Activated T-cell treated with anti-CD3 and anti-CD28 coated beads for 4 hours (primary cell): Measurements from ENCODE around the gene RARRES2.

Experiments used
- DNase-seq: peaks from one replicate; pipeline ENCODE4 v3.0.0-alpha.2; 2020

RARRES2 gene

GRCh38 chr7:150376560-150376959, 35.1 kb upstream of the RARRES2 start:
- DNase-seq, result no peak

DNA sequence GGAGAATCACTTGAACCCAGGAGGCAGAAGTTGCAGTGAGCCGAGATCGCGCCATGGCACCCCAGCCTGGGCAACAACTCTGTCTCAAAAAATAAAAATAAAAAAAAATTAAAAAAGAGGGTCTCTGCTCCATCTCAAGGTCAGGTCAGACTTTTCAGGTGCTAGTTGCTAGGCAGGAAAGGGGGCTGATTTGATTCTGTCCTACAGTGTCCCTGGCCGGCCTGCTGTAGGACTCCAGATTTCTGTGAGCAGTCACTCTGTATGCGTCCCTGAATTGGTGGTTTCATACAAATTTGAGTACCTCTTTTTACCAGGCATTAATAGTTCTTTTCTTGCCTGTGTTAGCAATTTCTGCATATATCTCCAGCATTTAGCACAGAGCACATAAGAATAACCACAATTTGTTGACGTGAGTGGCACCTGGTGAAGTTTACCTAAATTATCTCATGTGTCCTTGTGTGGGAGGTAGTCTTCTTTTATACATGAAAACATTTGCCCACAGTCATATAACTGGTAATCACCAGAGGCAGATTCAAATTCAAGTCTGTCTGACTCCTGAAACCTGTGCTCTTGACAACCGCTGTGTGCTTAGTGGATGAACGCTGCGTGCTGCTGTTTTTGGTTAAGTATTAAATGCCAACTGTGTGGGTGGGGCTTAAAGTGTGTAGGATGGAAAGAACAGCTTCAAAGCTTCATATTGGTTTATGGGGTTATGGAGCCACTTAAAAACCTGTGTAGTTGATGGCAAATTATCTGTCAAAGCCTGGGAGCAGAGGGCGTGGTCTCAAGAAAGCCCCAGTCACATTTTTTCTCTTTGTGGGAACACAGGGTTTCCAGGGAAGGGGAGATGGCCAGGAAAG, 34.5 kb upstream of the RARRES2 start:
- DNase-seq, result peak; percentile 40

DNA sequence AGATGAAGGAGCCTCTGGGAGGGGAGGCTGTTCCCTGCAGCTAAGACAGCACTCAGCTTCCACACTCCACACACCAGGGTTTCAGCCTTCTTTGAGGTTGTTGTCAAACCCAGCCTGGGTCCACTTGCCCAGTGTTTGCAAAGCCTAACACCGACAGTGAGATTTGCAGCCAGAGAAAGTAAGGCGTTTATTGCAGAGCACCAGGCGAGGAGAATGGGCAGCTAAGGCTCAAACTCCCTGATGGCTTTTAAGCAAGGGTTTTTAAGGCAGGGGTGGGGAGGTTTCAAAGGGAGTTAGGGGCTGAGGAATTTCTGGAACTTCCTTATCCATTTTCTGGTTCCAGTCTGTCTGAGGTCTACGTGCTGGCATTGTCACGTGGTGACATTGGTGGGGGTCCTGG, 33.0 kb upstream of the RARRES2 start:
- no peak for DNase-seq

DNA sequence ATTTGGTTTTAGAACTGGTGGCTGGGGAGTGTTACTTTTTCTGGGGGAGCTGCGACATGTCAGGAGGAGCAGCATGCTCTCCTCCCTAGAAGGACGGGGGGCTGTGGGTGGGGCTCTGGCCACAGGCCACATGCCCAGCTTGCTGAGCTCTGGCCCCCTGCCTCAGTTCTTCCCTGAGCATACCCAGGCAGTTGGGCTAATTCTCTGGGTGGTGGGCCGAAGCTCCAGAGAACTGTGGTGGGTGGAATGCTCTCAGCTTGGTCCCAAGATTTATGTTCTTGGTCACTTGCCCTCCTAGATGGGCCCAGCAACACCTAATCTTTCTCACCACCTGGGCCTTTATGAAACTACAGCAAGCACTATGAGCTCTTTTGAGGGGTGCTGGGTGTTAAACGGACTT, 32.6 kb upstream of the RARRES2 start:
- no peak for DNase-seq

DNA sequence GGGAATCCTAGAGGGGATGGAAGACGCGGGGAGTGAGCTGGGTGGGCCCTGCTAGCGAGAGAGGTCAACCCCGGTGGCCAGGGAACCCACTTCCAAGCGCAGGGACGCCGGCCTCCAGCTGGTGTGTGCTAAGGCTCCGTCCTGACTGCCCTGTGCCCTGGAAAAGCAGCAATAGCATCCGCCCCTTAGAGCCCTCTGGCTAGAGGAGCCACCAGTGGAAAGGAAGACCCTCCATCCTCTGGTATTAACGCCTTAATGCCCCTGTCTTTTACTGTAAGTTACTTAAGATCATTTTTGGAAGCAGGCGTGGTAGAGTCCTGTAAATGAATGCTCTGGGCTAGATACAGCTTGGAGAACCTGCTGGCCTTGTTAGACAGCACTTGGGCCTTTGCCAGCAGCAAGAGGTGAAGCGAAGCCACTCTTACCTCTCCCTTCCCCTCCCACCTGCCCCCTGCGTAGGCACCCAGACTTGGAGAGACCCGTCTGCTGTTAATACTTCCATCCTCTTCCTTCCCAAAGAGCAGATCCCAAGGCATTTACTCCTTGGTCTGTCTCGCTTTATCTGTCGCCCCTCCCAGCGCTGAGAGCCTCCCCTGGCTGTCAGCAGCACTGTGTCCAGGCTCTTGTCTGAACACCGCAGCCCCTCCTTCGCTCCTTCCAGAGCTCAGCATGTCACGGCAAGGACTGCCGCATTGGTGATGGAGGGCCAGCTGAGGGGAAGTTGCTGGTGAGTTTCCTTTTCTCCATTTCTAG, 31.8 kb upstream of the RARRES2 start:
- DNase-seq, result no peak

- DNase-seq, result no peak
Measured at GRCh38 chr7:150372271-150373048, 31.0 kb upstream of the RARRES2 start.

GRCh38 chr7:150371996-150372270, 30.5 kb upstream of the RARRES2 start:
- no peak for DNase-seq

GRCh38 chr7:150371131-150371995, 29.9 kb upstream of the RARRES2 start:
- no peak for DNase-seq

DNA sequence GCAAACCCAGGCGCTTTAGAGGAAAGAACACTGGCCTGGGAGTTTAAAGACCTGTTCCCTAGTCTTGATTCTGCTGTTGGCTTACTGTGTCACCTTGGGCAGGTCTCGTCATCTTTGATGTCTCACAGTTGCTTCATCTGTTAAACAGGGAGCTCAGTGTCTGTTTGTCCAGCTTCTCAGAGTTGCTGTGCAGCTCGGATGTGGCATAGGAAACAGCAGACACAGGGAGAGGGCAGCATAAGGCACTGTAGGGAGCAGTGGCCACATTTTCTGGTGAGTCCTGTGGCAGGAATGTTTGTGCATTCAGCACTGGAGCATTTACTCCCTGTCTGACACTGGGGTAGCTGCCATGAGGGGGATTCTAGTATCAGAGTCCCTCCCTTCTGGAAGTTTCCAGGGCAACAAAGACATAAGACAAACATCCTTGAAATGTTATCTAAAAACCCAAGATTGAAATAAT, 29.2 kb upstream of the RARRES2 start:
- no peak for DNase-seq

DNA sequence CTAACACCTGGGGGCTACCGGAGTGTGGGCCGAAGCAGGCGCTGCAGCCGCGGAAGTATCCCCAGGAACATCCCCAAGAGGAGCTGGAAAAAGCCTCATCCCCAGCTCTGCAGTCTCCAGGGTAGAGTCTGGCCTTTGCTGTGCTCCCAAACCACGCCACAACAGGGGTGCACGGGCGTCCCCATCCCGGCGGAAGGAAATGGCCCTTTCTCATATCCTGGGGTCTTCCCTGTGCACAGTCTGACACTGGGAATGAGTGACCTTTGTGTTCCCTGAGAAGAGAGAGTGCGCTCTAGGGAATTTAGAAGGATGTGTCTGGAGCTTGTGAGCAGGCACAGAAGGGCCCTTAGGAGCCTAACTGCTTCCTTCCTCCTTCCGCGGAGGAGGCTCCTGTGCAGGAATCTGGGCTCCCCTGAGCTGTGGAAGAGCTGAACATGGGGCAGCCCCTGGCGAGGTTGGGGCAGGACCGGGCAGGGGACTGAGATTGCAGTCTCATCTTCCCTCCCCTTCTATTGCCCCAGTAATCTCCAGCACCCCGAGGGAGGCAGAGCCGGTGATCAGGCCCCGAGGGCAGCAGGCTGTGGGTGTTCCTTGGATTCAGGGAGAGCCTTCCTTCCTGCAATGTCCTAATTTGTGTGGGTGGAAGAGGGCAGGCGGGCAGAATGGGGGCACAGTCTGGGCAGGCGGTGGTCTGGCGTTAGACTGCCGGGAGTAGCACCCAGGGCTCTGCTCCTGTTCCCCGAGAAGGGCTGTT, 28.5 kb upstream of the RARRES2 start:
- no peak for DNase-seq

- peak; percentile 63 for DNase-seq
Measured at GRCh38 chr7:150368884-150369747, 27.7 kb upstream of the RARRES2 start.

GRCh38 chr7:150368096-150368883, 26.9 kb upstream of the RARRES2 start, which contains the start of gene REPIN1:
REPIN1 (plus strand) TSS chr7:150368822; CDS start chr7:150369712, 890 bp downstream.
- peak; percentile 70 for DNase-seq

- DNase-seq, result no peak
Measured at GRCh38 chr7:150367677-150368095, 26.3 kb upstream of the RARRES2 start.

DNA sequence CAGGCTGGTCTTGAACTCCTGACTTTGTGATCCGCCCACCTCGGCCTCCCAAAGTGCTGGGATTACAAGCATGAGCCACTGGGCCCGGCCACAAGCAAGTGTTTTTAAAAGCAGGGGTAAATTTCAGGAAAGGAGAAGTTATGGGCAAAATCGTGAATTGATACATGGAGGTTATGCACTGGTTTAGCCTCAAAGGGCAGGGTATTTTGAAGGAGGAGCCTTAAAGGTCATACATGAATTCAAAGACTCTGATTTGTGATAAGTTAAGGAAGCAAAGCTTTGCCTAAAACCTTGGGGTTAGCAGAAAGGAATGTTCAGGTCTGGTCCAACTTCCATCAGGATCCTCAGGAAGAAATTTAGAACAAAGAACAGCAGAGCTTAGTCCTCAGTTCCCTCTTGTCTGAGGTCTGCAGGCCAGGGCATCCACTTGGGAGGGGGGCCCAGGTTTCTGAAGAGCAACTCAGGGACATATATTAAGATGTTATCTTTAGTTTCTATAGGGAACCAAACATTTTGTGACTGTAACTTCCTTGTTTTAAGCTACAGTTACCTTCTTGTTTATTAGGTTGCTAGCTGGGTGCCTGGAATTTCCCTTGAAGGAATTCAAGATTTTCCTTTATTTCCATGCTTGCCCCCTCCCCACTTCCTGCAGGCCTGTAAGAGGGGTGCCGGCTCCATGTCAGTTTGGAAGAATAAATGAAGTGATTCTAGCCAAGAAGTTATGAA, 24.4 kb upstream of the RARRES2 start:
- DNase-seq, result no peak

- DNase-seq, result no peak
Measured at GRCh38 chr7:150365194-150365593, 23.8 kb upstream of the RARRES2 start.

- no peak for DNase-seq
Measured at GRCh38 chr7:150363872-150364271, 22.4 kb upstream of the RARRES2 start.

DNA sequence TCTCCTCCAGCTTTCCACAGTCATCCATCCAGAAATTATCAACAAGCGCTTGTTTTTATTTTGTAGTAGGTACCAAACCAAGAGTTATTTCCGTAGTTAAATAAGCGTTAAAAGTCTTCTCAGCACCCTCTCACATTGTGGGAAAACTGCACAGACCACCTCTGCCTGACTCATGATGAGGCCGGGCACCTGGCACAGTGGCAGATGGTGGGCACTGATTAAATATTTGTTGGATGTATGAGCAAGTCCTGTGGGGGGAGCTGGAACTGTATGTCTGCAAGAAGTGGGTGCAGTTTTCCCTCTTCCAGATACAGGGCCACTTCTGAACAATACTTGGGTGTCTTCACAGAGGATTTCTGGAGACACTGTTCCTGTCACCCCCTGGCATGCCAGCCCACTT, 21.9 kb upstream of the RARRES2 start:
- no peak for DNase-seq

DNA sequence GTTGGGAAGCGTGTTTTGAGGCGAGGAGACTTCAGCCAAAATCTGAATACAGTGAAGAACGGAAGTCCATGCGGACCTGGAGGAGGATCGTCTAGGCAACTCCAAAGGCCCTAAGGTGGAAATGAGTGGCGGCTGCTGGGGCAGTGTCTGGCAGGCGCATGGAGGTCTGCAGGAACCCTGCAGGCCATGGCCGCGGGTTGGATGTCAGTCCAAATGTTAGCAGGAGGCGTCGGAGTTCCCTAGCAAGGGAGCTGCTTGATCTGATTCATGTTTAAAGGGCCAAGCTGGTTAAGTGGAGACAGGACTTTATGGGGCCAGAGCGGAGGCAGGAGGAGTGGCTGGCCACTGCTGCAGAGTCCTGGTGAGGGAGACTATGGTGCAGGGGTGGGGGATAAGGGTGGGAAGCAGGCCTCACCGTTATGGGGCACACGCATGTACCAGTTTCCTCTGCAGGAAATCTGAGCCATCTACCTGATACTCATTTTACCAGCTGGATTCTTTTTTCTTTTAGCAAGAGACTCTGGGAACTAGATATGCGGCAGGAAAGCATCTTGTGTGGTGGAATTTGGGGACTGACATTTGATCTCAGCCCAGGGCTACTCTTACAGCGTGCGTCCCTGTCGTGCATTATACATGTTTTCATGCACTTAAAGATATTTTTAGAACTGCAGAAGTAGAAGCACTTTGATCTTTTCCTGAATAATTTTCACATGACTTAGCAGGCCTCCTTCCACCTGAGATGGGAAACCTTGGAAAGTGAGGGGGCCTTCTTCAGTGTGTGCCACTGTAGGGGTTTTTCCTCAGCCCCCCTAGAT, 20.6 kb upstream of the RARRES2 start:
- no peak for DNase-seq
